ENCODE data around the gene ZNF681. TPM values are rescaled to one million over a fixed set of nuclear protein-coding genes. Genes with fewer than 3 reads are reported as not detected.

Gene ZNF681
- total RNA-seq: under 1 TPM; 0.37 to 0.89 (median 0.59) TPM
- polyA plus RNA-seq: under 1 TPM; 0.29 to 0.51 TPM
- long read RNA-seq, donor 1, full-length matches to known transcripts: 2 of 3 reads
- long read RNA-seq, donor 1, partial matches to known transcripts: 0 of 3 reads
- long read RNA-seq, donor 1, other reads (novel, unspliced or antisense): 1 of 3 reads
- long read RNA-seq, donor 2: 0 reads
- long read RNA-seq, donor 3, partial matches to known transcripts: 0 of 1 reads
- long read RNA-seq, donor 3, other reads (novel, unspliced or antisense): 1 of 1 reads

- H3K36me3 ChIP-seq: peaks cover 0 to 10% (median 0%) of the 10 kb centered on the region in 9 donors
- TF ChIP-seq CTCF (IDR thresholded peaks at IDR 0.05): peak in 3 of 9 donors; percentile 6 to 12 (median 9)
- ATAC-seq (peak; percentile 93 to 97 (median 96)), DNase-seq (peak; percentile 84 to 93)
- no peaks in the 10 kb centered on the region for H3K27me3 ChIP-seq
- H3K27ac ChIP-seq: peak within 1 kb of the TSS in 9 of 10 donors; percentile 42 to 89 (median 74)
- intact Hi-C loops (cut with DNase I): loop anchor here in 3 of 10 donors (2.0 to 10.0 kb wide), 2 partner anchors 72 to 74 kb away; partner anchors contain the start of gene ZNF675 (in 3 of the 3)
- H3K4me3 ChIP-seq: peak within 1 kb of the TSS; percentile 52 to 85 (median 74)
- H3K9me3 ChIP-seq: peaks cover 0 to 4% (median 0%) of the 10 kb centered on the region in 11 donors
- peaks cover 0 to 21% (median 11%) of the 10 kb centered on the region in 9 donors for H3K4me1 ChIP-seq
- WGBS, 2 donors: 0 to 4% methylated on average over 44 of the region's 44 CpGs
Measured at GRCh38 chr19:23758187-23759074, at the start of gene ZNF681. ZNF681 (minus strand) TSS chr19:23758891; CDS start chr19:23758749, 142 bp downstream.

- H3K4me3 ChIP-seq: no peak overlapping the region
- peaks cover 0 to 9% (median 0%) of the 10 kb centered on the region in 9 donors for H3K36me3 ChIP-seq
- no peak for DNase-seq
- intact Hi-C loops (cut with DNase I): no loop called here
- TF ChIP-seq CTCF (IDR thresholded peaks at IDR 0.05): no peak
- peaks cover 0 to 1% (median 0%) of the 10 kb centered on the region in 9 donors for H3K4me1 ChIP-seq
- ATAC-seq: no peak
- H3K27me3 ChIP-seq: no peaks in the 10 kb centered on the region
- H3K9me3 ChIP-seq: peaks cover 0 to 16% (median 0%) of the 10 kb centered on the region in 11 donors
- no peak overlapping the region for H3K27ac ChIP-seq
- WGBS, 2 donors: 90 to 94% methylated on average over 4 of the region's 4 CpGs
Measured at GRCh38 chr19:23804676-23805075, 46.0 kb upstream of the ZNF681 start.

- intact Hi-C loops (cut with DNase I): no loop called here
- H3K4me3 ChIP-seq: no peak overlapping the region
- ATAC-seq: no peak
- H3K36me3 ChIP-seq: no peaks in the 10 kb centered on the region
- DNase-seq: no peak
- H3K27ac ChIP-seq: no peak overlapping the region
- peaks cover 0 to 9% (median 0%) of the 10 kb centered on the region in 9 donors for H3K4me1 ChIP-seq
- H3K27me3 ChIP-seq: no peaks in the 10 kb centered on the region
- H3K9me3 ChIP-seq: peaks cover 0 to 14% (median 0%) of the 10 kb centered on the region in 11 donors
- no peak for TF ChIP-seq CTCF (IDR thresholded peaks at IDR 0.05)
Measured at GRCh38 chr19:23802290-23802689, 43.6 kb upstream of the ZNF681 start.

GRCh38 chr19:23801803-23802202, 43.1 kb upstream of the ZNF681 start:
- DNase-seq: no peak
- TF ChIP-seq CTCF (IDR thresholded peaks at IDR 0.05): no peak
- no peak for ATAC-seq
- peaks cover 0 to 9% (median 0%) of the 10 kb centered on the region in 9 donors for H3K4me1 ChIP-seq
- H3K27me3 ChIP-seq: no peaks in the 10 kb centered on the region
- intact Hi-C loops (cut with DNase I): no loop called here
- no peak overlapping the region for H3K4me3 ChIP-seq
- H3K9me3 ChIP-seq: peaks cover 0 to 18% (median 0%) of the 10 kb centered on the region in 11 donors
- H3K36me3 ChIP-seq: no peaks in the 10 kb centered on the region
- WGBS, 2 donors: 92 to 93% methylated on average over 1 of the region's 1 CpG
- H3K27ac ChIP-seq: no peak overlapping the region

All from heart right ventricle (tissue), 16 donors.